ENCODE results near the gene CEP44. TPM values are rescaled to one million over a fixed set of nuclear protein-coding genes. Genes with fewer than 3 reads are reported as not detected.
A peak's percentile ranks its signal among the peaks of the same experiment; 100 is the strongest.

CEP44 gene
- total and polyA plus RNA-seq, 10 of the 15 experiments (the other 5 are each of a cell fraction or from before 2014, with no cell fraction given): 7.6 to 19.8 (median 14.2) TPM

DNA sequence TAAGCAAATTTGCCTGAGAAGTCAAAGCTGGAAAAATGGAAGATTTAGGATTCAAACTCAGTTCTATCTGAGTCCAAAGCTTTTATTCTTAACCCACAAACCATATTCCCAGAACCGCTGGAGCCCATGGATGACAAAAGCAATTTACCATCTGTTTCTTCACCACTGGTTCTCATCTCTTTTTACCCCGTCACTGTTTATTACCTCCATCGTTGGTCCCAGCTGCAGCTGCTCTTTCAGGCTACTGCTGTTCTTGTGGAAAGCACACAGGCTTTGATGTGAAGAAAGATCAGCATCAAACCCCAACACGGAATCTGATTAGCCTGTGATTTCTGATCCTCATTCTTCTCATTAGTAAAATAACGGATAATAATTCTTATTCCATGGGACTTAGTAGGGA, 9.8 kb upstream of the CEP44 start (continued):
- TF ChIP-seq CHD4 (IDR thresholded peaks at IDR 0.05) (no peak), MLLT1 (IDR thresholded peaks at IDR 0.05) (no peak)

- intact Hi-C loops (cut with micrococcal nuclease; ENCODE audit: unreplicated experiment) (no loop called here), in situ Hi-C loops (cut with MboI) (no loop called here)
- no peaks in the 10 kb centered on the region for H3K27me3 ChIP-seq (replicated peaks in 1 of 2; ENCODE audit: control insufficient read depth in 2 of 2, insufficient read depth in 2 of 2, low read length in 1 of 2)
- DNase-seq (ENCODE audit: low read depth, low spot score): no peak
- peak; percentile 40 for ATAC-seq
- no peaks in the 10 kb centered on the region for H3K4me1 ChIP-seq (ENCODE audit: control insufficient read depth, insufficient read depth, low read length)
- POLR2A ChIA-PET: no interaction called here
- CTCF ChIA-PET: no interaction called here
- peaks cover 1% of the 10 kb centered on the region; the same call in 2 of the 3 replicates for H3K9me3 ChIP-seq (replicated peaks; ENCODE audit: control insufficient read depth, insufficient read depth, low read length)
- no peak overlapping the region for H3K9ac ChIP-seq (ENCODE audit: control insufficient read depth, insufficient read depth, low read length)
- TF ChIP-seq ZNF384 (IDR thresholded peaks at IDR 0.05; ENCODE audit: borderline replicate concordance, low read depth, low read length): no peak
- TF ChIP-seq SPI1 (IDR thresholded peaks at IDR 0.05; ENCODE audit: borderline replicate concordance, insufficient read depth, low read depth, low read length): peak; percentile 33; the same call in 1 of the 2 replicates
- no peaks in the 10 kb centered on the region for H4K20me1 ChIP-seq (ENCODE audit: control insufficient read depth, insufficient read depth)
- H3K79me2 ChIP-seq (ENCODE audit: control insufficient read depth, insufficient read depth, low read length): peaks cover 14% of the 10 kb centered on the region
- H3K36me3 ChIP-seq (ENCODE audit: control insufficient read depth in 2 of 2, insufficient read depth in 2 of 2, low read length in 1 of 2): no peaks in the 10 kb centered on the region
- SMC1A ChIA-PET (ENCODE audit: uncharacterized antibody, unreplicated experiment): no interaction called here
- H2AFZ ChIP-seq (ENCODE audit: control insufficient read depth, low read depth, low read length): no peak overlapping the region
- H3K27ac ChIP-seq (ENCODE audit: control insufficient read depth, insufficient read depth): no peak overlapping the region
- RAD21 ChIA-PET (ENCODE audit: unreplicated experiment): no interaction called here
- no peak overlapping the region for H3K4me2 ChIP-seq (ENCODE audit: control insufficient read depth, insufficient read depth)
- FAIRE-seq: no peak
- BruUV-seq (replicated peaks): no TSS peak
- 100% methylated on average over 3 of the region's 3 CpGs for WGBS (ENCODE audit: insufficient coverage, insufficient replicate concordance, low lambda C conversion rate, missing lambda C conversion rate)
- H3K4me3 ChIP-seq: no peak overlapping the region
Observed at GRCh38 chr4:174274436-174274835, 9.3 kb upstream of the CEP44 start.

DNA sequence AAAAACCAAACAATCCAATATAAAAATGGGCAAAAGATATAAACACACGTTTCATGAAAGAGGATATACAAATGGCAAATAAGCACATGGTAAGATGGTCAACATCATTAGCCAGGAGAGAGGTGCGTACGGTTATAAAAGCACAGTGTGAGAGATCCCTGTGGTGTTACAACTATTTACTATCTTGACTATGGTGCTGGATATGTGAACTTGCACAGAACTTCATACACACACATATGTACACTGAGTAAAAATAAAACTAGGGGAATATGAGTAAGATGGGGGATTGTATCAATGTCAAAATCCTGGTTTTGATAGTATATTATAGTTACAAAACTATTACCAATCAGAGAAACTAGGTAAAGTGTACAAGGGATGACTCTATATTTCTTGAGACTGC, 8.6 kb upstream of the CEP44 start:
- Histone ChIP-seq H3K79me2 (ENCODE audit: control insufficient read depth, insufficient read depth, low read length) (peaks cover 18% of the 10 kb centered on the region), H3K9ac (ENCODE audit: control insufficient read depth, insufficient read depth, low read length) (no peak overlapping the region), H3K27ac (ENCODE audit: control insufficient read depth, insufficient read depth) (no peak overlapping the region), H3K4me2 (ENCODE audit: control insufficient read depth, insufficient read depth) (no peak overlapping the region), H3K4me3 (no peak overlapping the region), H3K36me3 (ENCODE audit: control insufficient read depth in 2 of 2, insufficient read depth in 2 of 2, low read length in 1 of 2) (no peaks in the 10 kb centered on the region), H4K20me1 (ENCODE audit: control insufficient read depth, insufficient read depth) (no peaks in the 10 kb centered on the region), H3K9me3 (replicated peaks; ENCODE audit: control insufficient read depth, insufficient read depth, low read length) (peaks cover 4% of the 10 kb centered on the region; the same call in 2 of the 3 replicates), H3K4me1 (ENCODE audit: control insufficient read depth, insufficient read depth, low read length) (no peaks in the 10 kb centered on the region), H3K27me3 (replicated peaks in 1 of 2; ENCODE audit: control insufficient read depth in 2 of 2, insufficient read depth in 2 of 2, low read length in 1 of 2) (no peaks in the 10 kb centered on the region), H2AFZ (ENCODE audit: control insufficient read depth, low read depth, low read length) (no peak overlapping the region)
- no peak for ATAC-seq
- DNase-seq (ENCODE audit: low read depth, low spot score): no peak
- WGBS (ENCODE audit: insufficient coverage, insufficient replicate concordance, low lambda C conversion rate, missing lambda C conversion rate): 81% methylated on average over 3 of the region's 3 CpGs
- ChIA-PET RAD21 (ENCODE audit: unreplicated experiment) (no interaction called here), POLR2A (no interaction called here), SMC1A (ENCODE audit: uncharacterized antibody, unreplicated experiment) (no interaction called here), CTCF (no interaction called here)
- no peak for FAIRE-seq
- BruUV-seq (replicated peaks): no TSS peak
- intact Hi-C loops (cut with micrococcal nuclease; ENCODE audit: unreplicated experiment) (no loop called here), in situ Hi-C loops (cut with MboI) (no loop called here)
- TF ChIP-seq MTA2 (IDR thresholded peaks at IDR 0.05; ENCODE audit: low read depth): no peak
- no peak for TF ChIP-seq ZNF622 (IDR thresholded peaks at IDR 0.05)
- TF ChIP-seq, protein P1, sequence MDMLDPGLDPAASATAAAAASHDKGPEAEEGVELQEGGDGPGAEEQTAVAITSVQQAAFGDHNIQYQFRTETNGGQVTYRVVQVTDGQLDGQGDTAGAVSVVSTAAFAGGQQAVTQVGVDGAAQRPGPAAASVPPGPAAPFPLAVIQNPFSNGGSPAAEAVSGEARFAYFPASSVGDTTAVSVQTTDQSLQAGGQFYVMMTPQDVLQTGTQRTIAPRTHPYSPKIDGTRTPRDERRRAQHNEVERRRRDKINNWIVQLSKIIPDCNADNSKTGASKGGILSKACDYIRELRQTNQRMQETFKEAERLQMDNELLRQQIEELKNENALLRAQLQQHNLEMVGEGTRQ (IDR thresholded peaks at IDR 0.05; ENCODE audit: borderline replicate concordance, low read depth, low read length): no peak
- TF ChIP-seq STAT3 (IDR thresholded peaks at IDR 0.05; ENCODE audit: low read depth, low read length): no peak
- no peak for TF ChIP-seq IKZF2 (IDR thresholded peaks at IDR 0.05)
- TF ChIP-seq GATAD2B (conservative IDR thresholded peaks at IDR 0.05; ENCODE audit: low read depth): no peak
- TF ChIP-seq, protein P2, sequence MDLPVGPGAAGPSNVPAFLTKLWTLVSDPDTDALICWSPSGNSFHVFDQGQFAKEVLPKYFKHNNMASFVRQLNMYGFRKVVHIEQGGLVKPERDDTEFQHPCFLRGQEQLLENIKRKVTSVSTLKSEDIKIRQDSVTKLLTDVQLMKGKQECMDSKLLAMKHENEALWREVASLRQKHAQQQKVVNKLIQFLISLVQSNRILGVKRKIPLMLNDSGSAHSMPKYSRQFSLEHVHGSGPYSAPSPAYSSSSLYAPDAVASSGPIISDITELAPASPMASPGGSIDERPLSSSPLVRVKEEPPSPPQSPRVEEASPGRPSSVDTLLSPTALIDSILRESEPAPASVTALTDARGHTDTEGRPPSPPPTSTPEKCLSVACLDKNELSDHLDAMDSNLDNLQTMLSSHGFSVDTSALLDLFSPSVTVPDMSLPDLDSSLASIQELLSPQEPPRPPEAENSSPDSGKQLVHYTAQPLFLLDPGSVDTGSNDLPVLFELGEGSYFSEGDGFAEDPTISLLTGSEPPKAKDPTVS (IDR thresholded peaks at IDR 0.05; ENCODE audit: low read depth, low read length): no peak
- no peak for TF ChIP-seq NR2C2 (IDR thresholded peaks at IDR 0.05; ENCODE audit: borderline replicate concordance, control insufficient read depth, insufficient read length, low read depth)
- TF ChIP-seq NR2C1 (IDR thresholded peaks at IDR 0.05): no peak
- no peak for TF ChIP-seq RELA (IDR thresholded peaks at IDR 0.05; ENCODE audit: borderline replicate concordance, partially characterized antibody)
